HEK293 (cell line): ENCODE data around the gene CHM.

Experiments
- CTCF ChIA-PET: fragments of 350-600 bp; formaldehyde crosslinking; extraction: SDS; loops from one replicate; lab custom pipeline; 2021; ENCODE audit warnings: antibody characterized with exemption; lab: Yijun Ruan, JAX
- POLR2A ChIA-PET: fragments of 300-600 bp; formaldehyde crosslinking; extraction: SDS; loops from one replicate; lab custom pipeline; 2020; ENCODE audit warnings: antibody characterized with exemption, inconsistent platforms; lab: Yijun Ruan, JAX
- H3K27ac ChIP-seq: fragments of 200-500 bp; sonication (Bioruptor generic); 2 replicates; pipeline ENCODE4 v1.5.1; 2014; ENCODE audit warnings: low read depth, low read length, control low read depth, inconsistent platforms; ENCODE audit errors: extremely low read depth
- H3K36me3 ChIP-seq, 2 experiments: fragments of 200-500 bp in 1 of 2; sonication (Bioruptor generic) in 1 of 2; 1 replicate in 1 of 2; 2 replicates in 1 of 2; pipeline ENCODE4 v1.5.1; 2014 to 2017; ENCODE audit warnings: inconsistent platforms in 2 of 2, low read length in 2 of 2; ENCODE audit not compliant: control insufficient read depth in 2 of 2, insufficient read depth in 1 of 2
- H3K4me1 ChIP-seq: fragments of 200-500 bp; sonication (Bioruptor generic); 2 replicates; pipeline ENCODE4 v1.5.1; 2014; ENCODE audit warnings: mild to moderate bottlenecking, low read length, inconsistent platforms; ENCODE audit not compliant: control insufficient read depth, insufficient read depth
- H3K4me3 ChIP-seq: 2 replicates; pipeline ENCODE4 v1.5.1; 2011; ENCODE audit warnings: low read depth, mild to moderate bottlenecking, control low read depth, low read length, moderate library complexity
- H3K9me3 ChIP-seq: fragments of 200-500 bp; sonication (Bioruptor generic); 2 replicates; pipeline ENCODE4 v1.5.1; 2014; ENCODE audit warnings: low read depth, low read length, inconsistent platforms; ENCODE audit not compliant: control insufficient read depth, insufficient read depth
- BCL11A ChIP-seq: fragments of 450-650 bp; formaldehyde crosslinking; IDR thresholded peaks from 2 replicates; pipeline ENCODE4 v1.5.1; 2016; ENCODE audit warnings: low read depth, missing biosample characterization, missing genetic modification characterization
- ZBTB44 ChIP-seq: fragments of 450-650 bp; IDR thresholded peaks from 2 replicates; pipeline ENCODE4 v1.5.1; 2018; ENCODE audit warnings: missing biosample characterization, mild to moderate bottlenecking, missing genetic modification characterization
- ZIC2 ChIP-seq: fragments of 450-650 bp; formaldehyde crosslinking; IDR thresholded peaks from 2 replicates; pipeline ENCODE4 v1.5.1; 2016; ENCODE audit warnings: missing biosample characterization, missing genetic modification characterization
- ZNF112 ChIP-seq: fragments of 450-650 bp; formaldehyde crosslinking; IDR thresholded peaks from 2 replicates; pipeline ENCODE4 v1.5.0; 2017; ENCODE audit warnings: missing biosample characterization, missing genetic modification characterization
- ZNF433 ChIP-seq: fragments of 450-650 bp; formaldehyde crosslinking; IDR thresholded peaks from 2 replicates; pipeline ENCODE4 v1.5.1; 2016; ENCODE audit warnings: missing biosample characterization, missing genetic modification characterization, low read depth
- ZNF518A ChIP-seq: fragments of 450-650 bp; formaldehyde crosslinking; conservative IDR thresholded peaks from 2 replicates; pipeline ENCODE4 v1.5.1; 2016; ENCODE audit warnings: low read depth, missing biosample characterization, missing genetic modification characterization
- ZNF521 ChIP-seq: fragments of 450-650 bp; formaldehyde crosslinking; IDR thresholded peaks from 2 replicates; pipeline ENCODE4 v1.5.1; 2017; ENCODE audit warnings: missing biosample characterization, mild to moderate bottlenecking, missing genetic modification characterization
- ZNF639 ChIP-seq: fragments of 450-650 bp; formaldehyde crosslinking; IDR thresholded peaks from 2 replicates; pipeline ENCODE4 v1.5.1; 2016; ENCODE audit warnings: missing biosample characterization, missing genetic modification characterization
- ZNF660 ChIP-seq: fragments of 450-650 bp; IDR thresholded peaks from 2 replicates; pipeline ENCODE4 v1.5.1; 2018; ENCODE audit warnings: missing biosample characterization, mild to moderate bottlenecking, missing genetic modification characterization

CHM gene

GRCh38 chrX:85815203-85815751, 232.1 kb downstream of the CHM start:
- no peaks in the 10 kb centered on the region for H3K36me3 ChIP-seq
- ChIA-PET CTCF (no interaction called here), POLR2A (no interaction called here)
- H3K4me1 ChIP-seq, result no peaks in the 10 kb centered on the region
- no peak for TF ChIP-seq ZNF639
- no peak for TF ChIP-seq ZNF660 (tag by site-specific recombination)
- TF ChIP-seq ZNF521 (tag by site-specific recombination), result no peak
- TF ChIP-seq ZBTB44 (tag by site-specific recombination), result no peak
- TF ChIP-seq ZNF112 (tag by site-specific recombination), result no peak
- no peak for TF ChIP-seq BCL11A (tag by site-specific recombination)
- TF ChIP-seq ZIC2 (tag by site-specific recombination), result no peak
- TF ChIP-seq ZNF433 (tag by site-specific recombination), result no peak
- no peak for TF ChIP-seq ZNF518A
- peaks cover 7% of the 10 kb centered on the region for H3K9me3 ChIP-seq
- no peak overlapping the region for H3K4me3 ChIP-seq
- H3K27ac ChIP-seq, result no peak overlapping the region
